Body of pancreas (tissue), 4 donors: ENCODE data around the gene TMEM89. TPM values are rescaled to one million over a fixed set of nuclear protein-coding genes. Genes with fewer than 3 reads are reported as not detected.

ENCODE experiments used
- ATAC-seq: fragments of 150-250 bp; one replicate; pipeline ENCODE4 v1.9.1; 2016
- DNase-seq, 4 donors: peaks; one replicate each; pipeline ENCODE4 v3.0.0-alpha.2; 2019
- H3K27ac ChIP-seq, 4 donors: fragments of 200-600 bp; sonication (generic); 1 replicate in 3 of 4; 2 replicates in 1 of 4; pipeline versions ENCODE4 v1.5.1 to v1.6.1; 2016 to 2019; ENCODE audit warnings: mild to moderate bottlenecking in 1 of 4, mixed read lengths in 1 of 4, moderate library complexity in 1 of 4
- H3K27me3 ChIP-seq, 2 donors: fragments of 200-600 bp; sonication (generic); one replicate each; pipeline ENCODE4 v1.6.0; 2016; ENCODE audit warnings: mild to moderate bottlenecking in 1 of 2
- H3K36me3 ChIP-seq, 2 donors: fragments of 200-600 bp; sonication (generic); replicated peaks in 1 of 2; 2 replicates each; pipeline ENCODE4 v1.5.1; 2016; ENCODE audit warnings: low read depth in 2 of 2; ENCODE audit not compliant: insufficient read depth in 1 of 2
- H3K4me1 ChIP-seq: fragments of 200-600 bp; sonication (generic); one replicate; pipeline ENCODE4 v1.6.0; 2016
- H3K4me3 ChIP-seq, 2 donors: fragments of 200-600 bp; sonication (generic); 1 replicate in 1 of 2; 2 replicates in 1 of 2; pipeline ENCODE4 v1.5.1; 2016 to 2019
- H3K9me3 ChIP-seq, 3 donors: fragments of 200-600 bp; sonication (generic); 1 replicate in 2 of 3; 2 replicates in 1 of 3; pipeline ENCODE4 v1.5.1; 2016
- CTCF ChIP-seq, 7 experiments: fragments of 450-650 bp in 4 of 7; fragments of 200-600 bp in 3 of 7; sonication (generic) in 3 of 7; IDR thresholded peaks; one replicate each; pipeline ENCODE4 v1.5.1; 2016 to 2019; ENCODE audit warnings: antibody characterized with exemption in 7 of 7
- POLR2A ChIP-seq, 3 donors: fragments of 450-650 bp; IDR thresholded peaks; one replicate each; pipeline ENCODE4 v1.6.1; 2016; ENCODE audit warnings: antibody characterized with exemption in 3 of 3, mild to moderate bottlenecking in 2 of 3
- WGBS, 2 donors: methylation state at CpG; one replicate each; pipeline ENCODE4 v1.1.5; 2017; 5-methylcytosine and 5-hydroxymethylcytosine counted together
- intact Hi-C: fragments of 100-400 bp; cut with DNase I; formaldehyde crosslinking; loops from one replicate; pipeline ENCODE4 v1.15.1; 2023
- total RNA-seq, 2 donors: library from RNA; depleted of rRNA; stranded (reverse); fragments of >200 nt; gene quantifications; one replicate each; pipeline ENCODE4 v1.1.0, GENCODE V29; 2016

The TMEM89 gene
- total RNA-seq, 2 donors from 2014 or later = not detected

GRCh38 chr3:48639944-48640606 is 18.5 kb upstream of the TMEM89 start:
- Histone ChIP-seq H3K9me3 (no peaks in the 10 kb centered on the region), H3K4me1 (peaks cover 11% of the 10 kb centered on the region), H3K4me3 (no peak overlapping the region), H3K27me3 (no peaks in the 10 kb centered on the region), H3K27ac (no peak overlapping the region), H3K36me3 (no peaks in the 10 kb centered on the region)
- ATAC-seq = no peak
- intact Hi-C loops = no loop called here
- TF ChIP-seq CTCF (IDR thresholded peaks at IDR 0.05) = no peak
- TF ChIP-seq POLR2A (IDR thresholded peaks at IDR 0.05) = no peak
- WGBS, 2 donors = 85 to 92% methylated on average over 19 to 24 of the region's 38 CpGs
- no peak for DNase-seq

GRCh38 chr3:48637305-48637704 is 15.7 kb upstream of the TMEM89 start:
- WGBS, 2 donors = 54 to 67% methylated on average over 5 to 6 of the region's 6 CpGs
- H3K27me3 ChIP-seq = no peaks in the 10 kb centered on the region
- no peaks in the 10 kb centered on the region for H3K9me3 ChIP-seq
- ATAC-seq (no peak), DNase-seq (no peak)
- peaks cover 19% of the 10 kb centered on the region for H3K4me1 ChIP-seq
- no peak overlapping the region for H3K4me3 ChIP-seq
- intact Hi-C loops = no loop called here
- TF ChIP-seq CTCF (IDR thresholded peaks at IDR 0.05) = no peak
- TF ChIP-seq POLR2A (IDR thresholded peaks at IDR 0.05) = no peak
- H3K36me3 ChIP-seq = no peaks in the 10 kb centered on the region
- no peak overlapping the region for H3K27ac ChIP-seq

GRCh38 chr3:48636149-48636655 is 14.6 kb upstream of the TMEM89 start:
- TF ChIP-seq CTCF (IDR thresholded peaks at IDR 0.05) = no peak
- no peak for TF ChIP-seq POLR2A (IDR thresholded peaks at IDR 0.05)
- 39 to 48% methylated on average over 8 to 10 of the region's 10 CpGs for WGBS, 2 donors
- intact Hi-C loops = no loop called here
- Histone ChIP-seq H3K27ac (peak overlapping the region in 3 of 4 donors; percentile 57 to 72 (median 67)), H3K9me3 (no peaks in the 10 kb centered on the region), H3K4me1 (peaks cover 19% of the 10 kb centered on the region), H3K27me3 (no peaks in the 10 kb centered on the region), H3K36me3 (no peaks in the 10 kb centered on the region), H3K4me3 (peak overlapping the region; percentile 30 to 44)
- ATAC-seq = no peak
- no peak for DNase-seq

DNA sequence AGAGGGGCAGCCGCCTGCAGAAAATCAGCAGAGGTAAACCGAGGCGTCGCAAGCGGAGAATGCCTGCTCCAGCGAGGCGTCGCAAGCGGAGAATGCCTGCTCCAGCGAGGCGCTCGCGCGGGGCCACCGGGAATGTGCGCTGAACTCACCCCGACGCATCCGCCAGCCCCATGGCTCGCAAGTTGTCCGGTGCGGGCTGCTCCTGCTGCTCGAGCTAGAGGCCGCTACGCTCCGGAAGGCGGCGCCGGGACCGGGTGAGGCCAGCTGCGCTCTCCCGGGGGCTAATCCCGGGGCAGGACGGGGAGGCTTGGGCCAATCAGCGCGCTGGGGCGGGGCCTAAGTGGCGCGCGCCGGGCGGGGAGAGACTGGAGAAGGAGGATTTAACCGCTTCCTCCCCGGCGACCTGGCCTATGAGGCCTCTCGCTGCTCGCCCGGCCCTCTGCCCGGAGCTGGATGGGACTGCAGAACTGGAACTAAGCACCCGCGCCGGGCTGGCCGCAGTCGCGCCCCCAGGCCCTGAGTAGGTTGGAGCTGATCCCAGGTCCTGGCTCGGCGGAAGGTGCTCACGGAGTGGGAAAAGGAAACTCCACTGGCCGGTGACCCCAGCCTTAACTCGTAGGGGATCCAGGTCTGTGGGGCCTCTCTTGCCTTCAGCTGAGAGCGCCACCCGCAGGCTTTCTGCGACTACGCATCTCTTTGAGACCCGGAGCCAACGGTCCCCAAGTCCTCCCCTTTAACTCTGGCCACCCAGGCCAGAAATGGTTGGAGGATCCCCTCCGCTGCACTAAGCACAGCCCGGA is 13.9 kb upstream of the TMEM89 start, which contains the start of gene SLC26A6:
SLC26A6 (minus strand) TSS at position 240 of the 800 bp plus-strand sequence; CDS start at position 172, 68 bp downstream.
- Histone ChIP-seq H3K27ac (peak within 1 kb of the TSS; percentile 37 to 72 (median 62)), H3K4me1 (peaks cover 19% of the 10 kb centered on the region), H3K4me3 (peak within 1 kb of the TSS; percentile 80 to 88), H3K27me3 (no peaks in the 10 kb centered on the region), H3K9me3 (no peaks in the 10 kb centered on the region), H3K36me3 (no peaks in the 10 kb centered on the region)
- TF ChIP-seq CTCF (IDR thresholded peaks at IDR 0.05) (peak; percentile 14 to 64 (median 39)), POLR2A (IDR thresholded peaks at IDR 0.05) (peak; percentile 50 to 77 (median 77))
- ATAC-seq (peak; percentile 99), DNase-seq (peak; percentile 96 to 97 (median 97))
- WGBS, 2 donors = 0% methylated on average over 68 of the region's 68 CpGs; no CpG with 5 or more reads in 1 of the 2 donors
- intact Hi-C loops = no loop called here
